Measurements from ENCODE around the gene CHMP2B.

The CHMP2B gene

GRCh38 chr3:87250009-87250408 lies 22.9 kb downstream of the CHMP2B start:
- H3K9me3 Mint-ChIP-seq, result no peaks in the 10 kb centered on the region
- H3K36me3 Mint-ChIP-seq (ENCODE audit: low read depth), result peaks cover 41% of the 10 kb centered on the region
- H3K4me3 Mint-ChIP-seq, result no peak overlapping the region
- DNase-seq, result no peak
- no peaks in the 10 kb centered on the region for H3K27me3 Mint-ChIP-seq (ENCODE audit: low read depth, poor library complexity)
- H3K4me1 Mint-ChIP-seq, result no peaks in the 10 kb centered on the region
- H3K27ac Mint-ChIP-seq, result no peak overlapping the region
- TF ChIP-seq CTCF (IDR thresholded peaks at IDR 0.05), result no peak

- H3K36me3 Mint-ChIP-seq (ENCODE audit: low read depth), result no peaks in the 10 kb centered on the region
- peak; percentile 77 for TF ChIP-seq CTCF (IDR thresholded peaks at IDR 0.05)
- no peak overlapping the region for H3K27ac Mint-ChIP-seq
- DNase-seq, result peak; percentile 58
- H3K4me3 Mint-ChIP-seq, result no peak overlapping the region
- peaks cover 7% of the 10 kb centered on the region for H3K4me1 Mint-ChIP-seq
- H3K9me3 Mint-ChIP-seq, result no peaks in the 10 kb centered on the region
- peaks cover 5% of the 10 kb centered on the region for H3K27me3 Mint-ChIP-seq (ENCODE audit: low read depth, poor library complexity)
These were observed 33.2 kb downstream of the CHMP2B start for GRCh38 chr3:87260270-87260669.

DNA sequence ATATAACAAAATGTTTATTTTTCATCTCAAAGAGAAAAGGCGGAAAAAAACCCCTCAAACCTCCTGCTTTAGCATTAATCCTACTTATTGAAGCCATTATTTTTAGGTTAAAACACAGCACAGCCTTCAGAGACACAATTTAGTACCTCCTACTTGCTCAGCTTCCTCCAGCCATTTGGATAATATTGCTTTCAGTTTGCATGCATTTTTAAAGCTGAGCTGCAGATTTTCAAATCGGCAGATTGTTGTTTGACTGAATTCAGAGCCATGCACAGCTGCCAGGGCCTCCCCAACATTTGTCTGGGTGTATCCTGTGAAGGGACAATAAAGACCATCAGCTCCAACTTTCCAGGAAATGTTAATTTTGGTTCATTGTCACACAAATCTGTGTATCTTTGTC lies 34.8 kb downstream of the CHMP2B start:
- Mint-ChIP-seq H3K4me1 (peaks cover 7% of the 10 kb centered on the region), H3K36me3 (ENCODE audit: low read depth) (no peaks in the 10 kb centered on the region), H3K9me3 (no peaks in the 10 kb centered on the region), H3K27me3 (ENCODE audit: low read depth, poor library complexity) (peaks cover 5% of the 10 kb centered on the region), H3K4me3 (no peak overlapping the region), H3K27ac (no peak overlapping the region)
- DNase-seq, result no peak
- no peak for TF ChIP-seq CTCF (IDR thresholded peaks at IDR 0.05)

- H3K4me3 Mint-ChIP-seq, result no peak overlapping the region
- no peak for TF ChIP-seq CTCF (IDR thresholded peaks at IDR 0.05)
- peaks cover 47% of the 10 kb centered on the region for H3K4me1 Mint-ChIP-seq
- no peaks in the 10 kb centered on the region for H3K9me3 Mint-ChIP-seq
- peak overlapping the region; percentile 12 for H3K27ac Mint-ChIP-seq
- no peaks in the 10 kb centered on the region for H3K36me3 Mint-ChIP-seq (ENCODE audit: low read depth)
- H3K27me3 Mint-ChIP-seq (ENCODE audit: low read depth, poor library complexity), result no peaks in the 10 kb centered on the region
- DNase-seq, result no peak
These were observed 41.0 kb downstream of the CHMP2B start for GRCh38 chr3:87267953-87268645.

DNA sequence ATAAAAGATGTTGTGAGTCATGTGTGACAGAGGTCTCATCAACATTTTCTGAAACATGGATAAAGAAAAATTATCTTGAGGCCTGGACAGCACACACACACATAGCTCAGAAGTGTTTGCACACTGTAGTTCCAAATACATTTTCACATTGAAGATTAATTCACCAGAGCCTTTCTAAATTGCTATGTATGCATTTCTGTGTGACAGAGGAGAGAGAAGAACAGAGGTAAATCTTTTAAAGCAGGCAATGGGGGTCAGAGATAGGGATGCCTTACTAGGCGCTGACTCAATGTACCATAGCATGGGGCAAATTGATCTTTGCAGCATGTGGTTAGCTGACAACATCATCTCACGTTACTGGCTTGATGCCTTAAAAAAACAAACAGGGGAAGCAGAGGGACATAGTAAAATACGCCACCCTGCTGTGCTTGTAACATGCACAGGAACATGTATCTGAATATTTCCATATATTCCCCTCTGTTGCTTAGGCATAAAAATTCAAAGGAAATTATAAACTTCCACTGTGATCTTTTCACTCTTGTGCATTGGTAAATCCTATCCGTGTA lies 41.6 kb downstream of the CHMP2B start:
- H3K27me3 Mint-ChIP-seq (ENCODE audit: low read depth, poor library complexity), result no peaks in the 10 kb centered on the region
- TF ChIP-seq CTCF (IDR thresholded peaks at IDR 0.05), result no peak
- peak overlapping the region; percentile 12 for H3K27ac Mint-ChIP-seq
- H3K9me3 Mint-ChIP-seq, result no peaks in the 10 kb centered on the region
- H3K36me3 Mint-ChIP-seq (ENCODE audit: low read depth), result no peaks in the 10 kb centered on the region
- peaks cover 53% of the 10 kb centered on the region for H3K4me1 Mint-ChIP-seq
- DNase-seq, result no peak
- peak overlapping the region; percentile 6 for H3K4me3 Mint-ChIP-seq

- Mint-ChIP-seq H3K4me3 (no peak overlapping the region), H3K9me3 (no peaks in the 10 kb centered on the region), H3K27ac (peak overlapping the region; percentile 17), H3K36me3 (ENCODE audit: low read depth) (no peaks in the 10 kb centered on the region), H3K27me3 (ENCODE audit: low read depth, poor library complexity) (no peaks in the 10 kb centered on the region), H3K4me1 (peaks cover 56% of the 10 kb centered on the region)
- TF ChIP-seq CTCF (IDR thresholded peaks at IDR 0.05), result no peak
- DNase-seq, result no peak
These were observed 42.6 kb downstream of the CHMP2B start for GRCh38 chr3:87269723-87270122.
